Esophagus (tissue), 2 donors: ENCODE data around the gene TKFC. TPM values are rescaled to one million over a fixed set of nuclear protein-coding genes. Genes with fewer than 3 reads are reported as not detected.

Source experiments
- H3K27ac ChIP-seq, 2 donors: one replicate each; pipeline ENCODE4 v1.5.1; 2013; ENCODE audit warnings: low read depth in 2 of 2, mild to moderate bottlenecking in 2 of 2, inconsistent platforms in 1 of 2, low read length in 1 of 2, moderate library complexity in 1 of 2
- H3K27me3 ChIP-seq, 2 donors: one replicate each; pipeline ENCODE4 v1.6.1; 2013; ENCODE audit warnings: low read length in 2 of 2, control low read depth in 1 of 2, mild to moderate bottlenecking in 1 of 2; ENCODE audit not compliant: insufficient read depth in 2 of 2, control insufficient read depth in 1 of 2
- H3K36me3 ChIP-seq, 2 donors: one replicate each; pipeline ENCODE4 v1.6.1; 2013; ENCODE audit warnings: low read length in 1 of 2; ENCODE audit not compliant: control insufficient read depth in 2 of 2, insufficient read depth in 2 of 2
- H3K4me1 ChIP-seq, 2 donors: one replicate each; pipeline ENCODE4 v1.6.1; 2013; ENCODE audit warnings: low read length in 1 of 2; ENCODE audit not compliant: control insufficient read depth in 2 of 2, insufficient read depth in 2 of 2
- H3K4me3 ChIP-seq, 2 donors: one replicate each; pipeline ENCODE4 v1.5.1; 2013; ENCODE audit warnings: low read length in 2 of 2, mild to moderate bottlenecking in 2 of 2, low read depth in 1 of 2, moderate library complexity in 1 of 2
- H3K9me3 ChIP-seq, 2 donors: one replicate each; pipeline ENCODE4 v1.6.1; 2013; ENCODE audit warnings: mild to moderate bottlenecking in 2 of 2, low read depth in 1 of 2, low read length in 1 of 2, moderate library complexity in 1 of 2; ENCODE audit not compliant: control insufficient read depth in 2 of 2, insufficient read depth in 1 of 2
- WGBS, 2 donors: extraction: QIAGEN DNeasy Blood & Tissue Kit; methylation state at CpG; one replicate each; pipeline ENCODE4 v1.1.7; 2013; 5-methylcytosine and 5-hydroxymethylcytosine counted together
- polyA plus RNA-seq, 2 donors: library from polyadenylated mRNA; stranded (reverse); fragments of 200-250 nt; gene quantifications; one replicate each; pipeline ENCODE4 v1.2.3, GENCODE V29; 2013
- donor health status: healthy with polysubstance abuse.
- donor health status: Bipolar disorder and iron deficiency.

The TKFC gene
- polyA plus RNA-seq, 2 donors: 23.9 to 42.5 TPM

- peaks cover 0 to 11% of the 10 kb centered on the region in 2 donors for H3K36me3 ChIP-seq
- H3K27me3 ChIP-seq: no peaks in the 10 kb centered on the region
- peaks cover 3 to 9% of the 10 kb centered on the region in 2 donors for H3K4me1 ChIP-seq
- H3K9me3 ChIP-seq: no peaks in the 10 kb centered on the region
- H3K4me3 ChIP-seq: peak overlapping the region; percentile 77 to 92
- WGBS, 2 donors: 26 to 27% methylated on average over 19 of the region's 19 CpGs
- peak overlapping the region; percentile 89 to 95 for H3K27ac ChIP-seq
Observed at GRCh38 chr11:61333550-61334433, 764 bp downstream of the TKFC start.

DNA sequence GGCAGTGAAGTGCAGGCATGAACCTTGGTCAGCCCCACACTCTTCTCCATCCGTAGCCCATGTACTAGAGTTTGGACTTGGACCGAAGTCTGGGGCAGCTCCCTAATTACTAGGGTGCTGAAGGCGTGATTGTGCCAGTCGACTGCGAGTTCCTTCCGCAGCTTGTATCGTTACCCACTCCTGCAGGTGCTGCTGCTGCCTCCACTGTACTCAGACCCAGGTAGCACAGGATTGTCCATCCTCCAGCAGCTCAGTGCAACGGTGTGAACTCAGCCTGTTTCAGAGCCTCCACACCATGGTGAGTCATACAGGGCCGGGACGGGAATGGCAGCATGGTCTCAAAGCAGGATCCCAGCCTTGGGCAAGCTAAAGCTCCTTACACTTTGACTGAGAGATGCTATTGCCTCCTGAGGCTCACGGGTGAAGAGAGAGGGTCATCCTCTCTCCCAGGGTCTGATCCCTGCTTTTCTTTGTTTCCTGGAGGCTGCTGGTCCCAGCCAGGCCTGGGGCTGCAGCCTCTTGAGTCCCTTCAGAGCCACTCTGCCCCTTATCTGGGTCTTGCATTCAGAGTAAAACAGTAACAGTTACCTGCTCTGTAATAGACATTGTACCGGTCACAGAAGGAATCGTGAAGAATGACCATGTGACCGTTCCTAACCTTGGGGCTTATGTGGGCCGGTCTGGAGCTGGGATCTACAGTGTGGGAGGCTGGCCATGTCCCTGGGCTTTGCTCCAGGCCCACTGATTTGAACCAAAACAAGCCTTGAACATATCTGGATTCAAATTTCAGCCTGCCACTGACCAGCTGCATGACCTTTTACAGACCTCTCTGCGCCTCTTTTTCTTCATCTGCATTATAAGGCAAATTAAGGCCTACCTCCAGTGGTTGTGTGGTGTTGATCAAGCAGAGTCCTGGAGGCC, 1.7 kb downstream of the TKFC start:
- Histone ChIP-seq H3K9me3 (no peaks in the 10 kb centered on the region), H3K4me1 (peaks cover 3 to 9% of the 10 kb centered on the region in 2 donors), H3K27me3 (no peaks in the 10 kb centered on the region), H3K27ac (peak overlapping the region in 1 of 2 donors; percentile 17), H3K4me3 (no peak overlapping the region), H3K36me3 (peaks cover 0 to 10% of the 10 kb centered on the region in 2 donors)
- WGBS, 2 donors: 66 to 80% methylated on average over 16 of the region's 16 CpGs

GRCh38 chr11:61335355-61335710, 2.3 kb downstream of the TKFC start:
- Histone ChIP-seq H3K4me3 (no peak overlapping the region), H3K27me3 (no peaks in the 10 kb centered on the region), H3K36me3 (peaks cover 0 to 8% of the 10 kb centered on the region in 2 donors), H3K9me3 (no peaks in the 10 kb centered on the region), H3K4me1 (peaks cover 3 to 9% of the 10 kb centered on the region in 2 donors), H3K27ac (peak overlapping the region in 1 of 2 donors; percentile 18)
- WGBS, 2 donors: 63 to 80% methylated on average over 1 of the region's 1 CpG

DNA sequence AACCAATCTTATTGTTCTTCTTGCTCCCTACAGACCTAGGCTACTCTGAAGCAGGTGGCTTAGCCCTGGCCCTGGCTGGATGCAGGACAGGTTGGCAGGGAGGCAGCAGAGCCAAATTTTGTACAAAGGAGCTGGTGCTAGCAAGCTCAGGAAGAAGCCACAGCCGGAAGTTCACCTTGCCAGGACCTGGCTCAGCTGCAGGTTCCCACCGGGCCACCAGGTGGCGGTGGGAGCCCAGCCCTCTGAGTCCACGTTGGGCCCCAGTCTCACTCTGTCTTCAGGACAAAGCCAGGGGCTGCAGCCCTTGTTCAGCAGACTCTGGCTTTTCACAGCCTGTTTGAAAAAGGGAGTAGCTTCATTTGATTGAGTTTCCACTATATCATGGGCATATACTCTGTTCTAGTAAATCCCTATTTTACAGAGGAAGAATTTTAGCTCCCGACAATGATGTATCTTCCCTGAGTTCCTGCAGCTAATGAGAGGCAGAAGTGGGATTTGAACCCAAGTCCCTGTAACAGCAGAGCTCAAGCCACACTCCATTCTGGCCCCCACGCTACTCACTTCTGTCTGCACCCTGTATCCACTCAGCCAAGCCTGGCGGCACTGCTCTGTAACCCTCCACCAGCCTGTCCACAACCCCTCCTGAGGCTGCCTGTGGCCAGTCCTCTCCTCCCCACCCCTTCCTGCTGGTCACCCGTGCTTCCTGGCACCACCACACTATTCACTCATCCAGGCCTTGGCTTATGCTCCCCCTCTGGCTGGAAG, 3.3 kb downstream of the TKFC start:
- Histone ChIP-seq H3K27ac (peak overlapping the region; percentile 72 to 87), H3K4me1 (peaks cover 3 to 7% of the 10 kb centered on the region in 2 donors), H3K4me3 (no peak overlapping the region), H3K27me3 (no peaks in the 10 kb centered on the region), H3K9me3 (no peaks in the 10 kb centered on the region), H3K36me3 (peaks cover 0 to 8% of the 10 kb centered on the region in 2 donors)
- WGBS, 2 donors: 28 to 32% methylated on average over 8 of the region's 8 CpGs

- Histone ChIP-seq H3K4me3 (no peak overlapping the region), H3K9me3 (no peaks in the 10 kb centered on the region), H3K36me3 (peaks cover 0 to 8% of the 10 kb centered on the region in 2 donors), H3K4me1 (peaks cover 3 to 7% of the 10 kb centered on the region in 2 donors), H3K27ac (no peak overlapping the region), H3K27me3 (no peaks in the 10 kb centered on the region)
- 90 to 94% methylated on average over 15 of the region's 15 CpGs for WGBS, 2 donors
Observed at GRCh38 chr11:61337706-61338470, 4.9 kb downstream of the TKFC start.

- WGBS, 2 donors: 91 to 96% methylated on average over 25 to 26 of the region's 26 CpGs
- no peak overlapping the region for H3K27ac ChIP-seq
- no peaks in the 10 kb centered on the region for H3K9me3 ChIP-seq
- peaks cover 0 to 12% of the 10 kb centered on the region in 2 donors for H3K36me3 ChIP-seq
- H3K4me3 ChIP-seq: no peak overlapping the region
- peaks cover 3 to 4% of the 10 kb centered on the region in 2 donors for H3K4me1 ChIP-seq
- H3K27me3 ChIP-seq: no peaks in the 10 kb centered on the region
Observed at GRCh38 chr11:61338783-61339489, 5.9 kb downstream of the TKFC start.

DNA sequence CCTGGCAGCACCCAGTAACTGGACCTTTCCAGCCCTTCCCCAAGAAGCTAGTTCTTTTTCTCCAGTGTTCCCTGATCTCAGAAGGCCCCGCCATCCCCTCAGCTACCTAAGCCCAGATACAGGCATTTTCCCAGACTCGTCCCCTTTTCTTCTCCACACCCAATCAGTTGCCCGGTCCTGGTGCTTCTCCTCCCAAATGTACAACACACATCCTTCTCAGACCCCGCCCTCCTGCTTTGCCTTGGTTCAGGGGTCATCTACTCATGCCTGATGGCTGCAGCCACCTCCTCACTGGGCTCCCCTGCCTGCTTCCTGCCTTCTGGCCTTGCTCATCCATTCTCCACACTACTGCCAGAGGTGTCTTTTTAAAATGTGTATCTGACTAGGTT, 6.5 kb downstream of the TKFC start:
- Histone ChIP-seq H3K27me3 (no peaks in the 10 kb centered on the region), H3K4me1 (peaks cover under 1 to 2% of the 10 kb centered on the region in 2 donors), H3K9me3 (no peaks in the 10 kb centered on the region), H3K4me3 (no peak overlapping the region), H3K36me3 (peaks cover 0 to 13% of the 10 kb centered on the region in 2 donors), H3K27ac (no peak overlapping the region)
- WGBS, 2 donors: 82 to 91% methylated on average over 4 of the region's 4 CpGs

DNA sequence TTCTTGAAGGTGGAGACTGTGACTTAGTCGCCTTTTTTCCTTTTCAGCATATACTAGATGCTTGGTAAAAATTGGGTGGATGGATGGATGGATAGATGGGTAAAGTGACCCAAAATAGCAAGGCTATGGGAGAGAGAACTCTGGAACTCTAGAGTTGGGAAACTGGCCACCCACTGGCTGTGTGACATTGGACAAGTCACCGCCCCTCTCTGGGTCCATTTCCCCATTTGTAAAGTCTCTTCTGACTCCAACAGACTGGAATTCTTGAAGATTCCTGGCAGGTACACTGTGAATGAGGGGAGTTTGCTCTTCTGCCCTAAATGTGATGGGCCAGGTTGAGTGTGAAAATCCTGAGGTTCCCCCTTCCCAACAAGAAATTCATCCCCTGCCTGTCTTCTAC, 8.0 kb downstream of the TKFC start:
- Histone ChIP-seq H3K36me3 (peaks cover 0 to 13% of the 10 kb centered on the region in 2 donors), H3K27me3 (no peaks in the 10 kb centered on the region), H3K4me3 (no peak overlapping the region), H3K27ac (no peak overlapping the region), H3K4me1 (peaks cover 5 to 12% of the 10 kb centered on the region in 2 donors), H3K9me3 (no peaks in the 10 kb centered on the region)
- 96 to 97% methylated on average over 2 of the region's 2 CpGs for WGBS, 2 donors
